ENCODE data around the gene ADD3.

DNA sequence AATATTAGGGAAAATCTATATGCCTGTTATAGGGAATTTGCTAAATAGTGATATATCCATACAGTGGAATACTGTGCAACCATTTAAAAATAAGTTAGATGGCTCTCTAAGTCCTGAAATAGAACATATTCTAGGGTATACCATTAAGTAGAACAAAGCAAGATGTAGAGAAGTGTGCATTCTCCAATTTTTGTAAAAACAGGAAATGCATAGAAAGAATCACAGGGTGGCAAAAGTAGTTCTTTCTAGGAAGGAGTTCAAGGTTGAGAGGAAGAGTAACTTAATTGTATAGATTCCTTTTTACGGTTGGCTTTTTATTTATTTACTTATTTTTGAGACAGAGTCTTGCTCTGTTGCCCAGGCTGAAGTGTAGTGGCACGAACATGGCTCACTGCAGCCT, 43.7 kb downstream of the ADD3 start:
- no peak for TF ChIP-seq CTCF (IDR thresholded peaks at IDR 0.05)
- no peak for TF ChIP-seq POLR2A (IDR thresholded peaks at IDR 0.05)
